Islet of Langerhans (tissue), 1 donor: ENCODE measurements around the gene C11orf87.

Experiments used
- FAIRE-seq: peaks from one replicate; lab custom pipeline; 2011; peaks lifted over from hg19 to GRCh38; lab: Jason Lieb, UNC

C11orf87 gene

GRCh38 chr11:109443052-109443451 is 21.1 kb downstream of the C11orf87 start:
- no peak for FAIRE-seq

- no peak for FAIRE-seq
These were observed 32.9 kb downstream of the C11orf87 start for GRCh38 chr11:109454857-109455256.
